GM18907 (cell line): ENCODE data around the gene AGPAT4.

ENCODE experiments used
- ATAC-seq: cut with Tn5 transposase; IDR thresholded peaks from one replicate; pipeline ENCODE4 v1.9.1; 2021; ENCODE audit warnings: mild to moderate bottlenecking, moderate library complexity; ENCODE audit not compliant: unreplicated experiment

Gene AGPAT4

GRCh38 chr6:161290751-161291150 lies 16.9 kb upstream of the AGPAT4 start:
- ATAC-seq = no peak

GRCh38 chr6:161284653-161285052 lies 10.8 kb upstream of the AGPAT4 start:
- ATAC-seq = no peak

GRCh38 chr6:161281092-161281491 lies 7.2 kb upstream of the AGPAT4 start:
- no peak for ATAC-seq

GRCh38 chr6:161279677-161280415 lies 6.0 kb upstream of the AGPAT4 start:
- no peak for ATAC-seq

- no peak for ATAC-seq
Observed at GRCh38 chr6:161276605-161277155, 2.8 kb upstream of the AGPAT4 start.

GRCh38 chr6:161274898-161275297 lies 1.0 kb upstream of the AGPAT4 start:
- ATAC-seq = no peak

- no peak for ATAC-seq
Observed at GRCh38 chr6:161274488-161274858, 612 bp upstream of the AGPAT4 start.

GRCh38 chr6:161273274-161273751 lies 548 bp downstream of the AGPAT4 start:
- peak; percentile 2 for ATAC-seq

- ATAC-seq = no peak
Observed at GRCh38 chr6:161272635-161273273, 1.1 kb downstream of the AGPAT4 start.

- no peak for ATAC-seq
Observed at GRCh38 chr6:161271343-161272030, 2.4 kb downstream of the AGPAT4 start.

- ATAC-seq = no peak
Observed at GRCh38 chr6:161270116-161270515, 3.7 kb downstream of the AGPAT4 start.

GRCh38 chr6:161269310-161269709 lies 4.6 kb downstream of the AGPAT4 start:
- no peak for ATAC-seq

- ATAC-seq = no peak
Observed at GRCh38 chr6:161268531-161269210, 5.2 kb downstream of the AGPAT4 start.

- no peak for ATAC-seq
Observed at GRCh38 chr6:161266513-161267230, 7.2 kb downstream of the AGPAT4 start.

GRCh38 chr6:161265975-161266374 lies 7.9 kb downstream of the AGPAT4 start:
- ATAC-seq = no peak

- no peak for ATAC-seq
Observed at GRCh38 chr6:161265554-161265953, 8.3 kb downstream of the AGPAT4 start.

- ATAC-seq = no peak
Observed at GRCh38 chr6:161264181-161264580, 9.7 kb downstream of the AGPAT4 start.

GRCh38 chr6:161261816-161262215 lies 12.0 kb downstream of the AGPAT4 start:
- ATAC-seq = no peak

GRCh38 chr6:161261325-161261724 lies 12.5 kb downstream of the AGPAT4 start:
- ATAC-seq = no peak

- ATAC-seq = no peak
Observed at GRCh38 chr6:161259302-161259701, 14.6 kb downstream of the AGPAT4 start.
